Limb (tissue), 2 donors: ENCODE measurements around the gene SYT1.

Source experiments
- DNase-seq, 2 donors: peaks; one replicate each; pipeline ENCODE4 v3.0.0-alpha.2; 2016; ENCODE audit errors: extremely low spot score in 2 of 2

SYT1 gene

GRCh38 chr12:79128956-79129355 is 264.4 kb downstream of the SYT1 start:
- DNase-seq = no peak

GRCh38 chr12:79138872-79139271 is 274.3 kb downstream of the SYT1 start:
- no peak for DNase-seq

GRCh38 chr12:79140711-79141110 is 276.1 kb downstream of the SYT1 start:
- no peak for DNase-seq

GRCh38 chr12:79141776-79142175 is 277.2 kb downstream of the SYT1 start:
- no peak for DNase-seq

GRCh38 chr12:79143803-79144202 is 279.2 kb downstream of the SYT1 start:
- DNase-seq = no peak

- no peak for DNase-seq
Observed at GRCh38 chr12:79151956-79152355, 287.4 kb downstream of the SYT1 start.

- peak in 1 of 2 donors; percentile 21 for DNase-seq
Observed at GRCh38 chr12:79155683-79156082, 291.1 kb downstream of the SYT1 start.

GRCh38 chr12:79156846-79157463 is 292.4 kb downstream of the SYT1 start:
- DNase-seq = no peak

GRCh38 chr12:79161249-79161934 is 296.8 kb downstream of the SYT1 start:
- DNase-seq = no peak

- no peak for DNase-seq
Observed at GRCh38 chr12:79162147-79162772, 297.7 kb downstream of the SYT1 start.

GRCh38 chr12:79162948-79163347 is 298.4 kb downstream of the SYT1 start:
- no peak for DNase-seq

GRCh38 chr12:79164890-79165289 is 300.3 kb downstream of the SYT1 start:
- no peak for DNase-seq

- no peak for DNase-seq
Observed at GRCh38 chr12:79168687-79169086, 304.1 kb downstream of the SYT1 start.

- peak in 1 of 2 donors; percentile 58 for DNase-seq
Observed at GRCh38 chr12:79174626-79175025, 310.1 kb downstream of the SYT1 start.

- DNase-seq = no peak
Observed at GRCh38 chr12:79183003-79183402, 318.4 kb downstream of the SYT1 start.

- DNase-seq = no peak
Observed at GRCh38 chr12:79183926-79184325, 319.4 kb downstream of the SYT1 start.

- no peak for DNase-seq
Observed at GRCh38 chr12:79186506-79186905, 321.9 kb downstream of the SYT1 start.

- DNase-seq = no peak
Observed at GRCh38 chr12:79187032-79187431, 322.5 kb downstream of the SYT1 start.

- DNase-seq = no peak
Observed at GRCh38 chr12:79191391-79191790, 326.8 kb downstream of the SYT1 start.

GRCh38 chr12:79194595-79194994 is 330.0 kb downstream of the SYT1 start:
- DNase-seq = no peak

GRCh38 chr12:79199166-79199565 is 334.6 kb downstream of the SYT1 start:
- no peak for DNase-seq

- no peak for DNase-seq
Observed at GRCh38 chr12:79200176-79200575, 335.6 kb downstream of the SYT1 start.
